K562 (cell line): ENCODE measurements around the gene GOLIM4. TPM values are rescaled to one million over a fixed set of nuclear protein-coding genes. Genes with fewer than 3 reads are reported as not detected.

Experiments used
- AFF4 ChIP-seq: sonication (generic); formaldehyde crosslinking; IDR thresholded peaks from 2 replicates; pipeline ENCODE4 v1.8.0; 2023; ENCODE audit warnings: mild to moderate bottlenecking, missing genetic modification reagents
- MTA2 ChIP-seq: fragments of 450-650 bp; IDR thresholded peaks from 2 replicates; pipeline ENCODE4 v1.6.1; 2016; ENCODE audit warnings: low read depth
- NCOA1 ChIP-seq: fragments of 450-650 bp; IDR thresholded peaks from 2 replicates; pipeline ENCODE4 v1.6.1; 2016; ENCODE audit warnings: low read depth
- ZNF57 ChIP-seq: fragments of 450-650 bp; formaldehyde crosslinking; IDR thresholded peaks from 2 replicates; pipeline ENCODE4 v1.4.0; 2020; ENCODE audit warnings: mild to moderate bottlenecking, moderate library complexity
- ZNF740 ChIP-seq, 3 experiments: fragments of 200-800 bp in 1 of 3; sonication (Bioruptor generic) in 1 of 3; sonication (generic) in 1 of 3; formaldehyde crosslinking in 1 of 3; IDR thresholded peaks; 2 replicates each; pipeline versions ENCODE4 v1.6.1 to v1.8.0; 2016 to 2022; ENCODE audit warnings: mild to moderate bottlenecking in 2 of 3, missing compliant biosample characterization in 2 of 3, missing genetic modification characterization in 2 of 3, missing genetic modification reagents in 1 of 3
- polyA plus RNA-seq, 8 experiments: library from polyadenylated mRNA; depleted of rRNA in 4 of 8; stranded (reverse) in 5 of 8; unstranded in 3 of 8; fragments of >200 nt; fragmentation: Nextera tagmentation in 2 of 8; fragmentation: Illumina TruSeq in 1 of 8; extraction: Ambion mirVana in 2 of 8; extraction: Trizol in 1 of 8; gene quantifications; 2 replicates each; pipeline versions ENCODE4 v1.2.1 to v1.2.3, GENCODE V29; 2011 to 2014; ENCODE audit warnings: inconsistent platforms in 1 of 8, missing spikeins in 1 of 8
- total RNA-seq, 7 experiments: library from RNA; depleted of rRNA in 6 of 7; stranded (reverse); fragments of >200 nt in 6 of 7; fragmentation: Illumina TruSeq in 2 of 7; extraction: Trizol in 2 of 7; gene quantifications; 2 replicates each; pipeline versions ENCODE4 v1.2.1 to v1.2.3, GENCODE V29; 2011 to 2021; ENCODE audit warnings: low replicate concordance in 1 of 7

GOLIM4 gene
- total and polyA plus RNA-seq, 9 of the 15 experiments (the other 6 are each of a cell fraction or from before 2014, with no cell fraction given) = 9.3 to 39.4 (median 31.0) TPM

- TF ChIP-seq AFF4 (CRISPR knock-in tag) = no peak
- no peak for TF ChIP-seq NCOA1
- TF ChIP-seq MTA2 = no peak
- no peak for TF ChIP-seq ZNF740 (CRISPR knock-in tag; IDR thresholded peaks at IDR 0.05)
- no peak for TF ChIP-seq ZNF740 (tag; IDR thresholded peaks at IDR 0.05)
- TF ChIP-seq ZNF57 (CRISPR knock-in tag) = no peak
Measured at GRCh38 chr3:168117853-168118313, 22.2 kb upstream of the GOLIM4 start (continued).
